Astrocyte of the cerebellum (primary cell): Measurements from ENCODE around the gene GRK3.

Source experiments
- DNase-seq: peaks from one replicate; pipeline ENCODE4 v3.0.0-alpha.2; 2011; ENCODE audit warnings: low read depth
- H3K4me3 ChIP-seq: 2 replicates; pipeline ENCODE4 v1.5.1; 2011; ENCODE audit warnings: mild to moderate bottlenecking, low read depth, low read length, moderate library complexity
- CTCF ChIP-seq: IDR thresholded peaks from 2 replicates; pipeline ENCODE4 v1.5.1; 2012; ENCODE audit warnings: low read length, low read depth, moderate library complexity, mild to moderate bottlenecking; ENCODE audit errors: missing control alignments
- in situ Hi-C: cut with HindIII; loops from 2 replicates; pipeline ENCODE4 v1.10.0; 2017; ENCODE audit warnings: low sequenced_read_pairs

Gene GRK3

GRCh38 chr22:25770333-25770732, 205.9 kb downstream of the GRK3 start:
- H3K4me3 ChIP-seq, result no peak overlapping the region
- DNase-seq, result no peak
- TF ChIP-seq CTCF, result no peak
- in situ Hi-C loops, result loop anchor here (5.0 to 10.0 kb wide), 2 partner anchors 58 to 564 kb away; no protein-coding TSS in a partner anchor

DNA sequence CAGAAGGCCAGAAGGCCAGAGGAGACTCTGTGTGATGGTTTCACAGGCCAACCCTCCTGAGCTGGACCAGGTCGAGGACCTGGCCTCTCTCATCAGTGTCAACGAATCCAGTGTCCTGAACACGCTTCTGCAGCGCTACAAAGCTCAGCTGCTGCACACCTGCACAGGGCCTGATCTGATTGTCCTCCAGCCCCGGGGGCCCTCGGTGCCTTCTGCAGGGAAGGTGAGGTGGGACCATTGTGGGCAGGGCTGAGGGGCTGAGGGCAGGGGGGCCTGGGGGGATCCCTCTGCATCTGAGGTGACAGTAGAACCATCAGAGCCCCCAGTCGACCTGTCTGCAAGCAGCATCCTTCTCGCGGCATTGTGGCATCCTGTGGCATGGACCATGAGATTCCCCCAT, 207.8 kb downstream of the GRK3 start:
- no peak overlapping the region for H3K4me3 ChIP-seq
- no peak for DNase-seq
- in situ Hi-C loops, result loop anchor here (5.0 to 10.0 kb wide), 2 partner anchors 60 to 563 kb away; no protein-coding TSS in a partner anchor
- TF ChIP-seq CTCF, result no peak

DNA sequence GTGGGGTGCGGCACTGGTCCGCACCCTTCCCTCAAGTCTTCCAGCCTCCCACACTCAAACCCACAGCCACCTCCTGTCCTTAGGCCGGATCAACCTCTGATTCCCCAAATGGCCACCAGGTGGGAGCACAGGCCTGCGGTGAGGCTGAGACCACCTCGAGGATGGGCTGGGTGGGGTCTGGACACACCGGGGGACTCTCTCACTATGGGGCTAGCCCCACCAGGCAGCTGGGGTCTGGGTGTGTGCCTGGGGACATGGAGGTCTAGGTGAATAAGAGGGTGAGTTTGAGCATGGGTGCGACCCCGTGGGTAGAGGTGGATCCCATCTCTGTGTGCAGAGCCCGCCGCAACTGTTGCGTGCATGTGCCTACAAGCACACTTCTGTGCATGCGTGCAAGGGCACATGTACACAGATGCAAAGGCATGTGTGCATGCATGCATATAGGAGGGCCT, 210.1 kb downstream of the GRK3 start:
- peak; percentile 61 for TF ChIP-seq CTCF
- in situ Hi-C loops, result loop anchor here (5.0 to 10.0 kb wide), 2 partner anchors 62 to 560 kb away; no protein-coding TSS in a partner anchor
- no peak overlapping the region for H3K4me3 ChIP-seq
- DNase-seq, result no peak

- in situ Hi-C loops, result loop anchor here (10.0 kb wide), 1 partner anchor 559 kb away; no protein-coding TSS in a partner anchor
- no peak for TF ChIP-seq CTCF
- no peak for DNase-seq
- no peak overlapping the region for H3K4me3 ChIP-seq
Observed at GRCh38 chr22:25775531-25775930, 211.1 kb downstream of the GRK3 start.

DNA sequence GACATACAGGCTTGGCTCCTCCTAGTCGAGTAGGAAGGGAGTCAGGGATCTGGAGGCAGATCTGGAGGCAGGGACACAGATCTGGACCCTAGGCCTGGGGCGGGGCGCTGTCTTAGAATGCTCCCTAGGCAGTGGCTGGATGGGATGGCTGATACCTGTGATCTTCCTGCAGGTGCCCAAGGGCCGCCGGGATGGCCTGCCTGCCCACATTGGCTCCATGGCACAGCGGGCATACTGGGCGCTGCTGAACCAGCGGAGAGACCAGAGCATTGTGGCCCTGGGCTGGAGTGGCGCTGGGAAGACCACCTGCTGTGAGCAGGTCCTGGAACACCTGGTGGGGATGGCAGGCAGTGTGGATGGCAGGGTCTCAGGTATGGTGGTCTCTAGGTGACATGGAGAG, 212.9 kb downstream of the GRK3 start:
- in situ Hi-C loops, result loop anchor here (10.0 kb wide), 1 partner anchor 557 kb away; no protein-coding TSS in a partner anchor
- H3K4me3 ChIP-seq, result no peak overlapping the region
- TF ChIP-seq CTCF, result no peak
- no peak for DNase-seq

DNA sequence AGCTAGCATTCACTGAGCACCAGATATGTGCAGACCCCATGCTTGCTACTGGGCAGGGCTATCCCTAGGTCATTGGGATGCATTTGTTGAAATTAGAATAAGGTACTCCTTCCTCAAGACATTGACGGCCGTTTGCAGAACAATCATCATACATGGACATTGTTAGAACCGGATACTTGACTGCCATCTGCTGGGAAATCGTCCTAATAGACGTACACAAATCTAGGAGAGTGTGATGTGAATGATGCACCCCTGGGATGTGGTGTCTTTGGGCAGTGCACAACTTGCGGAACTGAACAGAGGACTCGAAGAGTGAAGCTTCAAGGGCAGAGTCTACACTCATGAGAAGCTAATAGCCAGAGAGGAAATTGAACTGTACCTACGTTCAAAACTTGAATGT, 213.4 kb downstream of the GRK3 start:
- peak; percentile 29 for DNase-seq
- TF ChIP-seq CTCF, result peak; percentile 54
- in situ Hi-C loops, result loop anchor here (10.0 kb wide), 1 partner anchor 557 kb away; no protein-coding TSS in a partner anchor
- no peak overlapping the region for H3K4me3 ChIP-seq
